HG03565 (cell line): ENCODE measurements around the gene LEF1.
A peak's percentile ranks its signal among the peaks of the same experiment; 100 is the strongest.
"Not testable (repeated sequence)": the region's sequence is repeated elsewhere in the genome, so short reads cannot be mapped to it uniquely, and the experiment has no call there.

ENCODE experiments used
- ATAC-seq: cut with Tn5 transposase; IDR thresholded peaks from one replicate; pipeline ENCODE4 v1.9.1; 2021; ENCODE audit warnings: mild to moderate bottlenecking, moderate library complexity; ENCODE audit not compliant: unreplicated experiment

The LEF1 gene

GRCh38 chr4:108042927-108043326 is 125.8 kb downstream of the LEF1 start:
- no peak for ATAC-seq

GRCh38 chr4:108037884-108038283 is 130.8 kb downstream of the LEF1 start:
- ATAC-seq, result no peak

- peak; percentile 86 for ATAC-seq
Measured at GRCh38 chr4:108036213-108036612, 132.5 kb downstream of the LEF1 start.

GRCh38 chr4:108035691-108036090 is 133.0 kb downstream of the LEF1 start:
- no peak for ATAC-seq

GRCh38 chr4:108034565-108034964 is 134.2 kb downstream of the LEF1 start:
- no peak for ATAC-seq

- ATAC-seq, result no peak
Measured at GRCh38 chr4:108033348-108033747, 135.4 kb downstream of the LEF1 start.

- no peak for ATAC-seq
Measured at GRCh38 chr4:108031427-108032083, 137.2 kb downstream of the LEF1 start.

GRCh38 chr4:108030332-108030731 is 138.4 kb downstream of the LEF1 start:
- ATAC-seq, result peak; percentile 98

- no peak for ATAC-seq
Measured at GRCh38 chr4:108029731-108030130, 139.0 kb downstream of the LEF1 start.

GRCh38 chr4:108029016-108029720 is 139.6 kb downstream of the LEF1 start:
- no peak for ATAC-seq

- ATAC-seq, result no peak
Measured at GRCh38 chr4:108024878-108025165, 143.9 kb downstream of the LEF1 start.

GRCh38 chr4:108024085-108024877 is 144.5 kb downstream of the LEF1 start:
- no peak for ATAC-seq

- no peak for ATAC-seq
Measured at GRCh38 chr4:108018884-108019187, 149.9 kb downstream of the LEF1 start.

- ATAC-seq, result peak; percentile 85
Measured at GRCh38 chr4:108018040-108018883, 150.5 kb downstream of the LEF1 start.

GRCh38 chr4:108013955-108014354 is 154.8 kb downstream of the LEF1 start:
- no peak for ATAC-seq

- ATAC-seq, result no peak
Measured at GRCh38 chr4:108013327-108013726, 155.4 kb downstream of the LEF1 start.

- ATAC-seq, result not testable (repeated sequence)
Measured at GRCh38 chr4:108012382-108012781, 156.3 kb downstream of the LEF1 start.

GRCh38 chr4:108010167-108010566 is 158.6 kb downstream of the LEF1 start:
- no peak for ATAC-seq

GRCh38 chr4:108008721-108009120 is 160.0 kb downstream of the LEF1 start:
- ATAC-seq, result no peak

- no peak for ATAC-seq
Measured at GRCh38 chr4:108007984-108008383, 160.7 kb downstream of the LEF1 start.

- ATAC-seq, result no peak
Measured at GRCh38 chr4:108006361-108006760, 162.4 kb downstream of the LEF1 start.
